SK-MEL-5 (cell line): ENCODE data around the gene ARF3. TPM values are rescaled to one million over a fixed set of nuclear protein-coding genes. Genes with fewer than 3 reads are reported as not detected.
A peak's percentile ranks its signal among the peaks of the same experiment; 100 is the strongest.

Source experiments
- DNase-seq: peaks from one replicate; pipeline ENCODE4 v3.0.0-alpha.2; 2016; ENCODE audit warnings: low read depth, low spot score
- in situ Hi-C: cut with HindIII; loops from 2 replicates; pipeline ENCODE4 v1.10.0; 2016; ENCODE audit warnings: low sequenced_read_pairs, high pct_unique_total_duplicates, low pct_unique_long_range_greater_than_20kb
- total RNA-seq: library from RNA; depleted of rRNA; stranded (reverse); fragments of >200 nt; shearing (Covaris generic); gene quantifications from 2 replicates; pipeline ENCODE4 v1.2.3, GENCODE V29; 2014

ARF3 gene
- total RNA-seq, 1 experiment from 2014 or later: 92.3 TPM

DNA sequence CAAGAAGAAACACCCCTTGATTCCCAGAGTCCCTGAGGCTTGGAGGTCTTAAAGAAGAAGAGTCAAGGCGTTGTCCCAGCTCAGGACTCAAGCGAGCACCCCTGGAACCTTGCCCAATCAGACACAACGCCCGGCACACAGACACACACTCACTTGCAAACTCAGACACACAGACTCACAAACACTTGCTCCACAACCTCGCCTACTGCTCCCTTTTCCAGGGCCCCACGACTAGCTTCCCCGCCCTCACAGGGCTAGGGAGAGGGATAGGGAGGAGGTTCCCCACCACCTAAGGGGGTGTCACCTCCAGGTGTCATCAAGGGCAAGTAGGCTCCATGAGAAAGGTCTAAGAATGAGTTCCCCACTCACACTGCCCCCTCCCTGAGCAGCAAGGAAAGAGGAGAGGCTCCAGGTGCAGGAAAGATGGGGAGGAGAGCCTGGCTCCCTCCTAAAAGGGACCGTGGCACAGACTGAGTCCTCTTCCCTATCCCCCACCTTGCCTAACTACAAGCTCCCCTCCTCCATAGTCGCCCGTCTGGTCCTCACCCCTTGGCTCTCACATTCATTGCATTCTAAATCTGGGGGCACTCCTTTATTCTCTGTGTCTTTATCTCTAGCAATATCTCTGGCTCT lies 13.5 kb upstream of the ARF3 start:
- in situ Hi-C loops: no loop called here
- DNase-seq: no peak

DNA sequence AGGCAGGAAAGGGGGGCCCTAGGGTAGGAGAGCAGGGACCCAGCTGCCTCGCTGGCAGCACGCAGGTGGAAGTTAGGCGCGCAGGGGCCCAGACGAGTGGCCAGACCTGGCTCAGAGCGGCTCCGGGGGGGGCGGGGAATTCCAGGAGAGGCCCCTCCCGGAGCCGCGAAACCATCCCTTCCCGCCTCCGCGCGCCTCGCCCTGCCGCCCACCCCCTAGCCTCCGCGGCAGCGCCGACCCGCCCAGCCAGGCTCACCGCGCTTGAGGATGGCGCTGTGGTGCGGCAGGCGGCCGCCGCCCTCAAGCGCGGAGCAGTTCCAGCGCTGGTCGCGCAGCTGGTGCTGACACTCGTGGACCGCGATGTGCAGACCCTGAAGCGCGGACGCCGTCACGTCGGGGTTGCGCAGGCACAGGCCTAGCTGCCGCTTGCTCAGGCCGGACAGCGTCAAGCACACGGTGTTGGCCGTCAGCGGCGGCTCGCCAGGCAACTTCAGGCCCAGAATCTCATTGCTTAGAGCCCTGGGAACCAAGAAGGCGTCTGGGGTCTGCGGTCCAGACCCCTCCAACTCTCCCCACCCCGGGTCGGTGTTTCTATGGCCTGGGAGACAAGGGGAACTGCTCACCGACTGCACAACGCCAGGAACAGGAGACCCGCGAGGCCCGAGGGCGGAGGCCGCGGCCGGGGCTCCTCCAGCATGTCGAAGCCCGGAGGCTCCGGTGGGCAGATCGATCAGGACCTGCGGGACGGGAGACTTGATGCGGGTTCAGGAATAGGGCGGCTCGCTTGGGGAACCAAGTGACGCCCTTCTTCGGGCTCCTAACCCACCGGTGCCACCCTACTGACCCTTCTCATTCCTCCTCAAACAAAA lies 12.8 kb upstream of the ARF3 start:
- no peak for DNase-seq
- in situ Hi-C loops: no loop called here

DNA sequence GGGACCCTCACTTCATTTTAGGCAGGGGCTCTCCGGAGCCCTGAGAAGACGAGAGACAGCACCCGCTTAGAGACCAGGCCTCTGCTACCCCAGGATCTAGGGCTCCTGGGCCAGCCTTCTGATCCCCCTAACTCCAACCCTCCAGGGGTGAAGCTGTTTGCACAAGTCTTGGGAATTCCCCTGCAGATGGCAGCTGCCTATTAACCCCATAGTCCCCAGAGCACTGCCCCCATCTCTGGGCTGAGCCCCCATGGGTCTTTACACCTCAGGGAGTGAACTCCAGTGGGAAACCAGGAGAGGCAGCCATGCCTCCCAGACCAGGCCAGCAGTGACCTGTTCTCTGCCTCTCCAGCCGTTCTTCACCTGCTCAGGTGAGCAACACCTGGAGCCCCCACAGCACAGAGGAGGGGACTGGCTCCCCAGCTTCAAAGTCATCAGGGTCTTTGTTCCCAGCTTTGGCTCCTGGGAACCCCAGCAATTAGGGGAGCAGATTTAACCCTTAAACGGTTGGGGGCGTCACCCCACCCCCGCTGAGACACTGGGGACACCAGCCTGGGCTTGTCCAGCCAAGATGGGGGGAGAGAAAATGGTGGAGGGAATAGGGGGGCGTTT lies 12.0 kb upstream of the ARF3 start:
- in situ Hi-C loops: no loop called here
- DNase-seq: no peak

- in situ Hi-C loops: no loop called here
- no peak for DNase-seq
Observed at GRCh38 chr12:48968467-48968866, 11.2 kb upstream of the ARF3 start.

DNA sequence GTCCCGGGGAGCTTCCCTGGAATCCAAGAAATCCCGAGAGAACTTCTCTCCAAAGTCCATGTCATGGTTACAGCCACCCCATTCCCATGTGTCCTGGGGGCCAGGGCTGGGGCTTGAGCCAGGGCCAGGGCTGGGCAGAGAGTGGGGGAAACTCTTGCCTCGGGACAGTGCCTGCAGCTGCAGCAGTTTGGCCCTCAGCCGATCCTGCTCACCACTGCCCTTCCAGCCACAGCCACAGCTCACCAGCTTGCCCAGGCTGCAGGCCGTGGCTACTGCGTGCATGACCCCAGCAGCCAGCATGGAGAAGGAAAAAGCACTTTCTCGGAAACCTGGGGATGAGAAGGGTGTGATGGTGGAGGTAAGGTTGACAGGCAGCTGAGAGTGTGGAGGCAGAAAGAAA lies 10.7 kb upstream of the ARF3 start:
- in situ Hi-C loops: no loop called here
- DNase-seq: no peak

- no peak for DNase-seq
- in situ Hi-C loops: no loop called here
Observed at GRCh38 chr12:48966177-48966895, 9.0 kb upstream of the ARF3 start.

- DNase-seq: peak; percentile 48
- in situ Hi-C loops: no loop called here
Observed at GRCh38 chr12:48965298-48965838, 8.1 kb upstream of the ARF3 start.

DNA sequence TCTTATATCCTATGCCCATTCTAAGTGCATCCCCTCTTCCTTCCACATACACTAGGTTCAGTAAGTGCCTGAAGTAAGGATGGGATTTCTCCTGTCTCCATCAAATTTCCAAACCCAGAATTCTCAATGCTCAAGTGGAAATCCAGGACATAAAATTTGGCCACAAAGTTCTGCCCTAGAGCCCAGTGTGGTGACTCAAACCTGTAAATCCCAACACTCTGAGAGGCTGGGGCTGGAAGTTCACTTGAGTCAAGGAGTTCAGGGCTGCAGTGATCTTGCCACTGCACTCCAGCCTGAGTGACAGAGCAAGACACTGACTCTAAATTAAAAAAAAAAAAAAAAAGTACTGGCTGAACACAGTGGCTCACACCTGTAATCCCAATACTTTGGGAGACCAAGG lies 4.5 kb upstream of the ARF3 start:
- DNase-seq: no peak
- in situ Hi-C loops: no loop called here

- in situ Hi-C loops: no loop called here
- no peak for DNase-seq
Observed at GRCh38 chr12:48961331-48961730, 4.0 kb upstream of the ARF3 start.

GRCh38 chr12:48960834-48961233 lies 3.5 kb upstream of the ARF3 start:
- in situ Hi-C loops: no loop called here

DNA sequence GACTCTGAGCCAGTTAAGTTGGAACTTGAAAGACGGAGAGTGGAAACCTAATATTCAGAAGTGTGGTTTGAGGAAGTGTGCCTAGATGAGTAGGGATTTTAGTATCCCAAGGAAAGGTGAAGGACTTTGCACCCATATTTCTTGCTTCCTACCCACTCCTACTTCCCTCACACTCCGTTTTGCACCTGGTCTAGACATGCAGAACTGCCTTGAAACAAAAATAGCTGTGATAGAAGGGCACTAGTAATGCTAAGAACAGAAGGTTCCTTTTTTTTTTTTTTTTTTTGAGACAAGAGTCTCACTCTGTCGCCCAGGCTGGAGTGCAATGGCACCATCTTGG lies 732 bp upstream of the ARF3 start:
- in situ Hi-C loops: no loop called here
- no peak for DNase-seq

More at GRCh38 chr12:48960834-48961233, 3.5 kb upstream of the ARF3 start:
- no peak for DNase-seq

- DNase-seq: peak; percentile 97
- in situ Hi-C loops: no loop called here
Observed at GRCh38 chr12:48956279-48957140, 777 bp downstream of the ARF3 start.

GRCh38 chr12:48954841-48955501 lies 2.3 kb downstream of the ARF3 start:
- DNase-seq: no peak
- in situ Hi-C loops: no loop called here

DNA sequence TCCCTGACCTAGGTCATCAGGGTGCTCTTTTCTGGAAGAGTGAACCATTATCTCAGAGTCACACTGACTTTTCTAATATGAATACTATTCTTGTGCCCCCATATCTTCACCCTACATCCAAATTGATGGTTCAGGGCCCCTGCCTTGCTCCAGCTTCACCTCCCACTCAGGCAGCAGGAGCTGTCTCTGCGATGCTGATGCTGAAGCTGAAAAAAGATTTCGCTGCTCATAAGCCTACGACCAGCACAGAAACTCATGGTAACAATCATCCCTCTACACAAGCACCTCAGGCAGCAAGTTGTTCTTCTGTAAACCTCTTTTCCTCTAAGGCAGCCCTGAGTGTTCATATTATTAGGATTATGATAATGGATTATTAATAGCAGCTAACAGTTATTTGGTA lies 3.2 kb downstream of the ARF3 start:
- in situ Hi-C loops: no loop called here
- no peak for DNase-seq

DNA sequence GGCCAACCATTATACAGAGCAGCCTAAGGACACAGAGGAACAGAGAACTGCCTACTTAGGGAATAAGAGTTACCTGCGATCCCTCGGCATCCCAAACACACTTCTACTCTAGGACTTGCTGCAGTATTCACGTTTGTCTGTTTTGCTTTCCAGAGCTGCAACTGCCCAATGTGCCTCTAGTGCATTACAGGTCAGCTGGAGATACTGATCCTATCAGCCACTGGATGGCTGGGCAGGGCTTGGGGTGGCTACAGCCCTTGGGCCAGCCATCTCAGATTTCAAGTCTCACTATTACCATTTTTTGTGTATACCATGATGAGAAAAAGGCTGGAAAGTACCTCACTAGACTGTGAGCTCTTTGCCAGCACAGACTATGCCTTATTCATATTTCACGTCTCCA lies 4.6 kb downstream of the ARF3 start:
- no peak for DNase-seq
- in situ Hi-C loops: no loop called here

GRCh38 chr12:48947727-48948126 lies 9.6 kb downstream of the ARF3 start:
- DNase-seq: no peak
- in situ Hi-C loops: no loop called here

DNA sequence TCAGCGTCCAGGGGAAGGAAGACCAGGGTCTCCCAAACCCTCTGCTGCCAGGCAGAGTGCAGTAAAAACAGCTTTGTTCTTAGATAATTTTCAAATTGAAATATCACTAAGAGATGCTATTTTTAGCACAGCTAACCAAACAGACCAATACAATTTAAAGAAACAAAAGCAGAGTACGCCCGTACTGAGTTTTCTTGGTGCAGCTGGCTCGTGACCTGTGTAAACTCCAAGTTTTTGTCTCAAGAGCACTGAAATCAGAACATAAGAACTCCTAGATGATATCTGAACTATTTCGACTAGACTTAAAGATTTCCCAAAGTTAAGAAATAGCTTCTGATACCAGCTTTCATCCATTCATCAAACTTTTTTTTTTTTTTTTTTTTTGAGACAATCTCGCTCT lies 10.3 kb downstream of the ARF3 start:
- no peak for DNase-seq
- in situ Hi-C loops: no loop called here
